ENCODE measurements around the gene PLEKHG2.

Gene PLEKHG2

GRCh38 chr19:39422020-39422419 is 9.6 kb downstream of the PLEKHG2 start:
- no peak for DNase-seq (ENCODE audit: low read depth)

- no peak for DNase-seq (ENCODE audit: low read depth)
These were observed 11.0 kb downstream of the PLEKHG2 start for GRCh38 chr19:39423258-39424086.

GRCh38 chr19:39424934-39425333 is 12.5 kb downstream of the PLEKHG2 start:
- DNase-seq (ENCODE audit: low read depth): no peak

- no peak for DNase-seq (ENCODE audit: low read depth)
These were observed 13.3 kb downstream of the PLEKHG2 start for GRCh38 chr19:39425744-39426143.

- no peak for DNase-seq (ENCODE audit: low read depth)
These were observed 13.7 kb downstream of the PLEKHG2 start for GRCh38 chr19:39426170-39426569.

GRCh38 chr19:39427707-39428106 is 15.2 kb downstream of the PLEKHG2 start:
- DNase-seq (ENCODE audit: low read depth): no peak

GRCh38 chr19:39428283-39429112 is 16.0 kb downstream of the PLEKHG2 start:
- peak; percentile 72 for DNase-seq (ENCODE audit: low read depth)

GRCh38 chr19:39430675-39431593 is 18.5 kb downstream of the PLEKHG2 start:
- DNase-seq (ENCODE audit: low read depth): peak; percentile 99

- peak; percentile 18 for DNase-seq (ENCODE audit: low read depth)
These were observed 20.2 kb downstream of the PLEKHG2 start for GRCh38 chr19:39432677-39433025.

GRCh38 chr19:39433480-39434079 is 21.1 kb downstream of the PLEKHG2 start:
- peak; percentile 13 for DNase-seq (ENCODE audit: low read depth)

- DNase-seq (ENCODE audit: low read depth): peak; percentile 37
These were observed 21.9 kb downstream of the PLEKHG2 start for GRCh38 chr19:39434123-39435076.

GRCh38 chr19:39435499-39436349 is 23.3 kb downstream of the PLEKHG2 start, which contains the start of gene RPS16:
RPS16 (minus strand) TSS chr19:39435949; CDS start chr19:39435895, 54 bp downstream.
- DNase-seq (ENCODE audit: low read depth): peak; percentile 98

- peak; percentile 16 for DNase-seq (ENCODE audit: low read depth)
These were observed 23.9 kb downstream of the PLEKHG2 start for GRCh38 chr19:39436350-39436716.

- peak; percentile 70 for DNase-seq (ENCODE audit: low read depth)
These were observed 25.9 kb downstream of the PLEKHG2 start for GRCh38 chr19:39438270-39438934.

- DNase-seq (ENCODE audit: low read depth): peak; percentile 37
These were observed 32.2 kb downstream of the PLEKHG2 start for GRCh38 chr19:39444598-39445195.

GRCh38 chr19:39445196-39446111 is 33.0 kb downstream of the PLEKHG2 start, which contains the start of gene SUPT5H:
SUPT5H (plus strand) TSS chr19:39445582; CDS start chr19:39445891, 309 bp downstream.
- peak; percentile 98 for DNase-seq (ENCODE audit: low read depth)

All from ELR (cell line).